Left ventricle myocardium inferior (tissue), 1 donor: ENCODE results near the gene PIGV. TPM values are rescaled to one million over a fixed set of nuclear protein-coding genes. Genes with fewer than 3 reads are reported as not detected.

Experiments
- DNase-seq: peaks from one replicate; pipeline ENCODE4 v3.0.0-alpha.2; 2020
- H3K27ac ChIP-seq: fragments of 200-600 bp; replicated peaks from 2 replicates; pipeline ENCODE4 v1.8.0; 2021
- H3K27me3 ChIP-seq: fragments of 200-600 bp; 2 replicates; pipeline ENCODE4 v1.8.0; 2021; ENCODE audit warnings: low read depth
- H3K36me3 ChIP-seq: fragments of 200-600 bp; 2 replicates; pipeline ENCODE4 v1.8.0; 2021
- H3K4me1 ChIP-seq: fragments of 200-600 bp; 2 replicates; pipeline ENCODE4 v1.8.0; 2021
- H3K4me3 ChIP-seq: fragments of 200-600 bp; 2 replicates; pipeline ENCODE4 v1.8.0; 2021; ENCODE audit warnings: mild to moderate bottlenecking, moderate library complexity
- H3K9me3 ChIP-seq: fragments of 200-600 bp; replicated peaks from 2 replicates; pipeline ENCODE4 v1.8.0; 2021
- CTCF ChIP-seq: fragments of 200-600 bp; IDR thresholded peaks from 2 replicates; pipeline ENCODE4 v1.8.0; 2021; ENCODE audit warnings: antibody characterized with exemption, mild to moderate bottlenecking, borderline replicate concordance
- intact Hi-C: fragments of 100-400 bp; cut with micrococcal nuclease; formaldehyde crosslinking; loops from one replicate; pipeline ENCODE4 v1.11.0; 2022
- total RNA-seq: library from RNA; stranded (reverse); fragmentation: NEBNext Ultra II Directional; extraction: Animal tissue kit (Norgen Biotek cat#: 25700); gene quantifications from one replicate; pipeline ENCODE4 v1.2.1, GENCODE V29; 2021
- donor health status: DM: no; HTN: yes; CAD: no; lungs with severe emphysema.

Gene PIGV
- total RNA-seq, 1 donor from 2014 or later: 5.6 TPM

- Histone ChIP-seq H3K27me3 (no peaks in the 10 kb centered on the region), H3K9me3 (no peaks in the 10 kb centered on the region), H3K4me1 (peaks cover 74% of the 10 kb centered on the region), H3K36me3 (peaks cover 10% of the 10 kb centered on the region), H3K4me3 (peak overlapping the region; percentile 86), H3K27ac (peak overlapping the region; percentile 97)
- TF ChIP-seq CTCF: no peak
- no peak for DNase-seq
- intact Hi-C loops: loop anchor here (2.0 to 5.0 kb wide), 2 partner anchors 92 to 187 kb away; partner anchors contain the start of gene ARID1A
Measured at GRCh38 chr1:26789612-26789865, 1.8 kb downstream of the PIGV start.

GRCh38 chr1:26789931-26790330, 2.2 kb downstream of the PIGV start:
- Histone ChIP-seq H3K27ac (peak overlapping the region; percentile 97), H3K4me3 (no peak overlapping the region), H3K4me1 (peaks cover 71% of the 10 kb centered on the region), H3K9me3 (no peaks in the 10 kb centered on the region), H3K36me3 (peaks cover 14% of the 10 kb centered on the region), H3K27me3 (no peaks in the 10 kb centered on the region)
- intact Hi-C loops: loop anchor here (2.0 to 5.0 kb wide), 2 partner anchors 93 to 187 kb away; partner anchors contain the start of gene ARID1A
- TF ChIP-seq CTCF: no peak
- DNase-seq: no peak

GRCh38 chr1:26790551-26790953, 2.8 kb downstream of the PIGV start:
- Histone ChIP-seq H3K27me3 (no peaks in the 10 kb centered on the region), H3K9me3 (no peaks in the 10 kb centered on the region), H3K4me1 (peaks cover 64% of the 10 kb centered on the region), H3K4me3 (no peak overlapping the region), H3K36me3 (peaks cover 19% of the 10 kb centered on the region), H3K27ac (peak overlapping the region; percentile 97)
- no peak for DNase-seq
- intact Hi-C loops: no loop called here
- no peak for TF ChIP-seq CTCF

GRCh38 chr1:26791148-26791547, 3.4 kb downstream of the PIGV start:
- peak overlapping the region; percentile 97 for H3K27ac ChIP-seq
- intact Hi-C loops: no loop called here
- no peaks in the 10 kb centered on the region for H3K27me3 ChIP-seq
- no peaks in the 10 kb centered on the region for H3K9me3 ChIP-seq
- H3K4me1 ChIP-seq: peaks cover 60% of the 10 kb centered on the region
- TF ChIP-seq CTCF: no peak
- no peak for DNase-seq
- H3K4me3 ChIP-seq: peak overlapping the region; percentile 16
- peaks cover 19% of the 10 kb centered on the region for H3K36me3 ChIP-seq

GRCh38 chr1:26791626-26792025, 3.9 kb downstream of the PIGV start:
- DNase-seq: no peak
- no peaks in the 10 kb centered on the region for H3K9me3 ChIP-seq
- H3K27ac ChIP-seq: peak overlapping the region; percentile 97
- intact Hi-C loops: no loop called here
- H3K4me1 ChIP-seq: peaks cover 60% of the 10 kb centered on the region
- peaks cover 19% of the 10 kb centered on the region for H3K36me3 ChIP-seq
- H3K27me3 ChIP-seq: no peaks in the 10 kb centered on the region
- H3K4me3 ChIP-seq: peak overlapping the region; percentile 16
- no peak for TF ChIP-seq CTCF

- H3K4me1 ChIP-seq: peaks cover 60% of the 10 kb centered on the region
- intact Hi-C loops: no loop called here
Measured at GRCh38 chr1:26792924-26793323, 5.2 kb downstream of the PIGV start.

More at GRCh38 chr1:26792924-26793323, 5.2 kb downstream of the PIGV start:
- TF ChIP-seq CTCF: no peak
- DNase-seq: no peak
- no peaks in the 10 kb centered on the region for H3K27me3 ChIP-seq
- H3K27ac ChIP-seq: no peak overlapping the region
- H3K36me3 ChIP-seq: peaks cover 19% of the 10 kb centered on the region
- no peak overlapping the region for H3K4me3 ChIP-seq
- H3K9me3 ChIP-seq: no peaks in the 10 kb centered on the region
